LHCN-M2 (cell line): Measurements from ENCODE around the gene ANKRD2. TPM values are rescaled to one million over a fixed set of nuclear protein-coding genes. Genes with fewer than 3 reads are reported as not detected.

ENCODE experiments used
- DNase-seq: peaks from one replicate; pipeline ENCODE4 v3.0.0-alpha.2; 2012; ENCODE audit warnings: low read depth
- total RNA-seq: library from RNA; depleted of rRNA; stranded (reverse); fragments of >200 nt; gene quantifications from 2 replicates; pipeline ENCODE4 v1.2.3, GENCODE V29; 2014

Gene ANKRD2
- total RNA-seq, 1 experiment from 2014 or later = 0.11 TPM

DNA sequence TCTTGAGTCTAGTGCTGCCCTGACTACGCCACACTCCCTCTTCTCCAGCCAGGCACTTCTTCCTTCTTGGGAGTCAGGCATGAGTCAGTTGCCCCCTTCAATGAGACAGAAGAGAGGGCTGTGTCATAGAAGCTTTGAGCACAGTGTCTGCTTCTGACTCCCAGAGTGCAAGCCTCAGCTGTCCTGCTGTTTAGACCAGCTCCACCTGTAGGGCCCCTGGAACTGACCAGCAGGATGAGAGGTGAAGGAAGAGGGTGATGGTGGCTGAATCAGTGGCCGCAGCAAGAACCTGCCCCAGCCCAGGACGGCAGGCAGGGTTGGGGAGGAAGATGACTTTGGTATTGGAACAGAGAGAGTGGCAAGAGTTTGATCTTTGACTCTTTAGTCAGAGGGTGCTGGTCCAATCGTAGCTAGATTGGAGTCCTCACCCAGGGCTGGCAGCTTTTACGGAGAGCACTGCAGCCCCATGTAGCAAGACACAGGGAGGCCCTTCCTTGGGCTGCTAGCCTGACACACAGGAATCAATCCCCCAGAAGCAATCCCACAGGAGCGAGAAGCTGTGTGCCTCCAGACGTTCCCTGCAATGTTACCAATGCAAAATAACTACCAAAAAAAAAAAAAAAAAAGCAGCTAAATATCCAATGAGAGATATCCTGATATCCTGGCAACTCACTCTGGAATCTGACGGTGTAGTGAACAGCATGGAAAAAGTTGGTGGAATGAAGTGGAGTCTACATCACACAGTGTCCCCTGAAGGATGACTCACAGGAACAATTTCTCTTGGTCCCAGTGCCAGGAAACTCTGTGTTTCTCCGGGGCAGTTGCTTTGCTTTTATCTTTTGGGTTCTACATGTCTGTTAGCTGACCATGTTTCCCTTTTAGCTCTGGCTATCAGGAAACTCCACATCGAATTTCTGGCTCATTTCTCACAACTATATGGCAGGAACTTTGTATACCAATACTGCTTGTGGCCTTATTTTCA is 23.8 kb downstream of the ANKRD2 start:
- DNase-seq = peak; percentile 88

DNA sequence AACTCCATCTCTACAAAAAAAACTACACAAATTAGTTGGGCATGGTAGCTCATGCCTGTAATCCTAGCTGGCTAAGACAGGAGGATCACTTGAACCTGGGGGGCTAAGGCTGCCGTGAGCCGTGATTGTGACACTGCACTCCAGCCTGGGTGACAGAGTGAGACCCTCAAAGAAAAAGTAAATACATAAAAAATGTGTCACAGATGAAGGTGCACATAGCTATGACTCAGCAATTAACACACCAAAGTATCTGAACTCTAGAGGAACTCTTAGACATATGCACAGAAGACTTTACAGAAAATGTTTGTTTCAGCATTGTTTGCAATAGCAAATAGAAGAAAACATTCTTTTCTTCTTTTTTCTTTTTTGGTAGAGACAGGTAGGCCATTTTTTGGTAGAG is 25.2 kb downstream of the ANKRD2 start:
- DNase-seq = no peak

- DNase-seq = no peak
Observed at GRCh38 chr10:97598407-97599271, 26.1 kb downstream of the ANKRD2 start.

DNA sequence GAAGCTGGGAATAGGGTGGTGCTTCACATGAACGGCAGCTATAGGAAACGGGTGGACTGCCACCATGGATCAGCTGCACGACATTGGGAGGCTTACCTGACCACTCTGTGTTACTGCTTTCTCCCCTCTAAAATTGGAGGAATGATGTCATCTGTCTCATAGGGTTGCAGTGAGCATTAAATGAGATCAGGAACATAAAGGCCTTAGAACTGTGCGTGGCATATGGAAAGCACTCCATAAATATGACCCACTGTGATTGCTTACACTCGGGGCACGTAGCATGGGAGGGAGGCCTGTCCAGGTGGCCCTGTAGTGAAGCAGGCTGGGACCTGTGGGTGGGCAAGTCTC is 26.7 kb downstream of the ANKRD2 start:
- DNase-seq = no peak

DNA sequence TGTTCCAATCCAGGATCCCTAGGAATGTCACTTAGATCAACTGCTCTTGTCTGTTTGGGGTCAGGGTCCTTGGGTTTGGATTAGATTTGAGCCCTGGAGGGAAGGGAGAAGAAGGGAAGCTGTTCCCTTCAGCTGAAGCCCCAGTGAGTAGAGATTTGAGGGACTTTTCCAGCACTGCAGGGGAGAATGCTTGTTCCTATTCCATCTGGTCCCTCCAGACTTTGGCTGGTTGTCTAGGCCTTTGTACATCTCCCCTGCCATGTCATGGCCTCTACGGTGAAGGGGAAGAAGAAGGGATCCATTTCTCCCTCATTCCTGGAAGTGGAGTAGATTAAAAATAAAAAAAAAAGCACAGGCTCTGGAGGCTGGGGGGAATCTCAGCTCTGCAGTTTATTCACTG is 28.0 kb downstream of the ANKRD2 start:
- DNase-seq = no peak

DNA sequence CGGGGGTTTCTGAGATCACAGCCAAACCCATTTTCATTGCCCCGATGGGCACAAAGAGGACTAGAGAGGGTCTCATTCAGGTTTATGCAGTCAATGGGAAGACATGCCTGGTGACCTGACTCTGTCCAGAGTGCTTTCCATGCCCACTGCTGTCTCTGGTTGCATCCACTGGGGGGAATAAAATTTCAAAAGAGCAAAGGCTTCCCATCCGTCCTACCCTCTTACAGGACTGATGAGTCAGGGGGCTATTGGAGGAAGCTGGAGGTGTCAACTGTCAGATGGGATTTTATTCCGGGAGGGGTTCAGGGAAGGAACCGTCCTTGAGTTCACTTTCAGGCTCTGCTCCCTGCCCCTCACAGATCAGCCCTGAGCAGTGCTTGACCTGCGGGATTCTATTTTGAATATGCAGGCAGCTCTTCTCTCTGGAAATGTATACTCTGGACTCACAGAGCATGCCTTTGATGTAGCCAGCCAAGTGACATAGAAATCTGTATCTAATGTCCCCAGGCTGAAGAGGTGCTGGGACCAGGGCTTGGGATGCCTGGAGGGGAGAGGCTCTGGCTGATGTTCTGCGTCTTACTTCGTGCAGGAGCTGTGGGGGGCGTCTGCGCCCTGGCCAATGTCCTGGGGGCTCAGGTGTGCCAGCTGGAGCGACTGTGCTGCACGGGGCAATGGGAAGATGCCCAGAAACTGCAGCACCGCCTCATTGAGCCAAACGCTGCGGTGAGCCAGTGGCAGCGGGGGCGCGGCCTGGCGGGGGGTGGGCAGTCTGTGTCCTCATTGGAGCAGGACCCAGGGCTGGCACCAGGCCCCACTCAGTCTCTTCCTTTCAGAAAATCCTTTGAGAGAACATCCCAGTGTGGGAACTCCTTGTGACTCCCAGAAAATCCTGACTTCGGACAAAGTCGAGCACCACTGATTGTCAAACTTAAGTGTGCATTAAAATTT is 29.0 kb downstream of the ANKRD2 start:
- DNase-seq = no peak

DNA sequence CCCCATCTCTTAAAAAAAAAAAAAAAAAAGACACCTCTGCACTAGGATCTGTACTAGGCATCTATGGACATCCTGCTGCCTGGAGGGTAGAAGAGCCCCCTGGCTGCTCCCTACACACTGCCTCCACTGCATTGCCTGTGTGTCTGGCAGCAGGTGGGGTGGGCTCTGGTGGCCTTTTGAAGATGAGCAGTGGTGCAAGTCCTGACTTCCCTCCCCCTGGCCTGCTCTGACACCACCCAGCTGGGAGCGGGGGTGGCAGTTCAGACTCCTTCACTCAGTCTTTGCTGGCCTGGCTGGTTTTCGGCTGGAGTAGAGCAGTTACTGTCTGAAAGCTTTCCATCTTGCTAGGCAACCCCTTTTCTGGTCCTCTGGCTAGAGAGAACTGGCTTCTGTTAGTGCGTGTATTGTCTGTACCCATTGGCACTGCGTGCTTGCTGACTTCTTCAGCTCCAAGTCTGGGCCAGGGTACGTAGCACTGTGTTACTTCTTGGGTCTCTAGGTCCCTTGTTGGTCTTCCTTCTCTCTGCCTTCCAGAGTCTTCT is 34.6 kb downstream of the ANKRD2 start:
- no peak for DNase-seq

DNA sequence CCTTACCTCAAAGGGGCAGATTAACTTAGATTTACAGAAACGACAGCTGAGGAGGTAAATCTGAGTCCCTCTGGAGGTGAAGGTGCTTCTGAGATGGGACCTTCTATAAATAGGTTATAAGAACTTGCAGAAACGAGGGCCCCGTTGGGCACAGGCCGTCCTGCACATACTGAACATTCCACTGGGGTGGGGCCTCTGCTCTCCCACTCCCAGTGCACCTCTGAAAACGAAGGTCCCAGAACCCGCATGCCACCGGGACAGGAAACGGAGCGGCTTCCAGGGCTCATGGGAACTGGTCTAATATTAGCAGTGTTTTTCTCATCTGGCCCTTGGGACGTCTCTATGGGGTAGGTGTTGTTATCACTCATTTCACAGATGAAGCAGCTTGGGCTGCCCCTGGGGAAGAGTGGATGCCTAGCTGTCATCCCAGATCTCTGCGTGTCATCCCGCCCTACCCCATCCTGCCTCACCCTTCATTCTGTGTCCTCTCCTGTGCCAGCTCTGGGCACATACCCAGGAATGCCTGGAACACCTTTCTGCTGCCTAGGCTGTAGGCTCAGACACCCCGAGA is 36.5 kb downstream of the ANKRD2 start:
- DNase-seq = no peak

DNA sequence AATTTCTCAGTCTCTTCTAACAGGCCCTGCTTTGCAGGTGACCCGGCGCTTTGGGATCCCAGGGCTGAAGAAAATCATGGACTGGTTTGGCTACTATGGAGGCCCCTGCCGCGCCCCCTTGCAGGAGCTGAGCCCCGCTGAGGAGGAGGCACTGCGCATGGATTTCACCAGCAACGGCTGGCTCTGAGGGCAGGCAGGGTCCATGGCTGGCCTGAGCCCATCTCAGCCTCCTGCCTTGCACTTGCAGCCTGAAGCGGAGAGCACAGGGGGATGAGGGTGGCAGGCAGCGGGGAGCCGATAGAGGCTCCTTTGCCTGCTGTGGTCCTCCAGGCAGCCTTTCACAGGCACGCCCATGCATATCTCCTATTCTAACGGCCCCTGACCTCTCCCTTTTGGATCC is 38.9 kb downstream of the ANKRD2 start:
- no peak for DNase-seq

DNA sequence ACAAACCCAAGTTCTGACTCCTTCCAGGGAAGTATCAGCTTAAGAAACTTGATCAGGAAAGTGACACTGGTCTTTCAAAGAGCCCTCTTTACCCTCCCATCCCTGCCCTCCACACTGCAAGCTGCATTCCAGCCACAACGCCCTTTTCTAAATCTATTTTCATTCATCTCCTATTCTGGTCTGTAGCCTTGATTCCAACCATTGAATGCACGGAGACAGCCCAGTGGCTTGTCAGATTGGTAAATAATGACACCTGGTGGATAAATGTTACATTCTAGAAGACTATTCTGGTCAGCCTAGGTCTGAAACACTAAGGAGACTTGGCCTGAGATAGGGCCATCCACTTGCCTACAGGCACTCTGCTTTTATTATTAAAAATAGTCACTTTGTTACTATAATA is 39.8 kb downstream of the ANKRD2 start:
- peak; percentile 71 for DNase-seq

DNA sequence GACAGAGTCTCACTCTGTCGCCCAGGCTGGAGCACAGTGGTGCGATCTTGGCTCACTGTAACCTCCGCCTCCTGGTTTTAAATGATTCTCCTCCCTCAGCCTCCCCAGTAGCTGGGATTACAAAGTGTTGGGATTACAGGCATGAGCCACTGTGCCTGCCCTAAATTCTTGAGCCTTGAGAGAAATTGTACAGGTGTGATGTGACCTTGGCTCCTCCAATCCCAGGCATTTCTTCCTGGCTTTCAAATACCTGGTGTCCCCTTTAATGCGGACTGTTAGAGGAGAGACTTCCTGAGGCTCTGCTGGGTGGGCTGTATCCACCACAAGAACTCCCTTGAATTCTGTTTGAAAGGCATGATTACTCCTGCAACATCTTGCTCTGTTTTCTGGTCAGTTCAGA is 45.7 kb downstream of the ANKRD2 start:
- no peak for DNase-seq

DNA sequence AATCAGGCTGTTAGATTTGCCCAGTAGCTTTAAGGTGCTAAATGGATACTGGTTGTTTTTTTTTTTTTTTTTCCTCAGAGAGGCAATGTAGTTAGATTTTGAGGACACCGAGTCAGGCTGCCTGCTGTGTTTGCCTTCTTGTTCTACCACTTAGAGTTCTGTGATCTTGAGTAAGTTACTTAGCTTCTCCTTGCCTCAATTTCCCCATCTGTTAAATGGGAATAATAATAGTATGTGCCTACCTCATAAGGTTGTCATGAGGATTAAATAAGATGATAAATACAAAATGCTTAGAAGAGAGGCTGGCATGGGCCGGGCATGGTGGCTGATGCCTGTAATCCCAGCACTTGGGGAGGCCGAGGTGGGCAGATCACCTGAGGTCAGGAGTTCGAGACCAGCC is 46.2 kb downstream of the ANKRD2 start:
- no peak for DNase-seq

- no peak for DNase-seq
Observed at GRCh38 chr10:97623277-97623676, 50.7 kb downstream of the ANKRD2 start.

GRCh38 chr10:97627731-97628130 is 55.2 kb downstream of the ANKRD2 start:
- DNase-seq = no peak

- no peak for DNase-seq
Observed at GRCh38 chr10:97628228-97628627, 55.6 kb downstream of the ANKRD2 start.

DNA sequence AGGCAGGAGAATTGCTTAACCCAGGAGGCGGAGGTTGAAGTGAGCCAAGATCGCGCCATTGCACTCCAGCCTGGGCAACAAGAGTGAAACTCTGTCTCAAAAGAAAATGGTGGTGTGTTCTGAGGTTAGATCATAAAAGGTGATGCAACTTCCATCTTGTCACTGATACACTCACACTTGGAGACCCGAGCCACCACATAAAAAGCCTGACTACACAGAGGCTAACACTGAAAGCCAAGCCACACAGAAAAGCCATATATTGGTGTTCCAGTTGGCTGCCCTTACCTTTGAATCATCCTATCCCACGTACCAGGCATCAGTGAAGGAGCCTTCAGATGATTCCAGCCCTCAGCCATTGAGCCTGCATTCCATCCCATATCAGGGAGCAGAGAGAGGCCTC is 56.7 kb downstream of the ANKRD2 start:
- no peak for DNase-seq

DNA sequence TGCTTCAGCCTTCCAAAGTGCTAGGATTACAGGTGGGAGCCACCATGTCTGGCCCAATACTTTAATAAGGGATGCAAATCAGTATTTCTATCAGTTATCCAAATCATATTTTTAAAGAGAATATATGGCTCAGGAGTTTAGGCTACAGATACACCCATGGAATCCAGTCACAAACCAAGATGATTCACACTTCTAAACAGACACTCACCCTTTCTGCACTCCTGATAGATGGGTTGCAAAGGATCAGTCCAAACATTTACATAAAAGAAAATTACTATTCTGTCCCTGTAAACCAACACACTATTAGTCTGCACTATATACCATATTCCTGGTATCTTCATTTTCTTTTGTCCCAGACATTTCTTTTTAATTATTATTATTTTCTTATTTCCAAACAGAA is 58.5 kb downstream of the ANKRD2 start:
- DNase-seq = no peak

- peak; percentile 88 for DNase-seq
Observed at GRCh38 chr10:97632949-97633884, 60.6 kb downstream of the ANKRD2 start, which contains the start of gene MORN4. Gene MORN4 (minus strand): TSS chr10:97633500. CDS start chr10:97619653, 13,847 bp downstream.
